MM.1S (cell line): ENCODE measurements around the gene MACROD2.

Experiments used
- CTCF ChIP-seq: fragments of 300-600 bp; sonication (generic); IDR thresholded peaks from 2 replicates; pipeline ENCODE4 v1.5.1; 2016; ENCODE audit warnings: antibody characterized with exemption, low read length, mixed read lengths
- EZH2 ChIP-seq: fragments of 300-600 bp; sonication (generic); optimal IDR thresholded peaks from 2 replicates; pipeline ENCODE3; 2017; ENCODE audit warnings: low read depth, mild to moderate bottlenecking, antibody characterized with exemption, low read length, mixed read lengths

GRCh38 chr20:15155848-15156401, 1160.6 kb downstream of the MACROD2 start:
- TF ChIP-seq EZH2 (no peak), CTCF (no peak)
